Loucy (cell line): ENCODE results near the gene DCAF11.

Experiments
- H2AFZ ChIP-seq: fragments of 200-600 bp; sonication (generic); 2 replicates; pipeline ENCODE4 v1.6.0; 2016; ENCODE audit warnings: antibody characterized with exemption, mild to moderate bottlenecking, low read length, moderate library complexity
- H3F3A ChIP-seq: fragments of 200-600 bp; 2 replicates; pipeline ENCODE4 v1.6.0; 2016; ENCODE audit warnings: antibody characterized with exemption, low read depth, mild to moderate bottlenecking
- H3K27me3 ChIP-seq: fragments of 200-600 bp; sonication (generic); 2 replicates; pipeline ENCODE4 v1.6.1; 2014; ENCODE audit warnings: low read length, mild to moderate bottlenecking; ENCODE audit not compliant: insufficient read depth, poor library complexity, severe bottlenecking
- H3K36me3 ChIP-seq: fragments of 200-600 bp; sonication (generic); 2 replicates; pipeline ENCODE4 v1.6.1; 2016; ENCODE audit warnings: low read length; ENCODE audit not compliant: insufficient read depth
- H3K4me1 ChIP-seq: fragments of 200-600 bp; sonication (generic); 2 replicates; pipeline ENCODE4 v1.5.1; 2014; ENCODE audit warnings: low read length, mild to moderate bottlenecking; ENCODE audit not compliant: insufficient read depth, poor library complexity, severe bottlenecking
- H3K4me2 ChIP-seq: fragments of 200-600 bp; sonication (generic); 2 replicates; pipeline ENCODE4 v1.6.0; 2014; ENCODE audit warnings: antibody characterized with exemption, low read length, low read depth, mild to moderate bottlenecking; ENCODE audit not compliant: poor library complexity, severe bottlenecking
- H3K4me3 ChIP-seq: fragments of 200-600 bp; sonication (generic); 2 replicates; pipeline ENCODE4 v1.5.1; 2014; ENCODE audit warnings: low read length, mild to moderate bottlenecking, mixed read lengths; ENCODE audit not compliant: poor library complexity, severe bottlenecking
- H3K79me2 ChIP-seq: fragments of 200-600 bp; sonication (generic); 2 replicates; pipeline ENCODE4 v1.6.1; 2014; ENCODE audit warnings: low read length; ENCODE audit not compliant: insufficient read depth
- H3K9ac ChIP-seq: fragments of 200-600 bp; sonication (generic); 2 replicates; pipeline ENCODE4 v1.6.0; 2014; ENCODE audit warnings: mild to moderate bottlenecking, low read depth, low read length, moderate library complexity; ENCODE audit not compliant: poor library complexity, severe bottlenecking
- H3K9me2 ChIP-seq: fragments of 200-600 bp; sonication (generic); replicated peaks from 2 replicates; pipeline ENCODE4 v1.6.1; 2016; ENCODE audit warnings: low read depth, low read length, mixed read lengths
- H3K9me3 ChIP-seq: fragments of 200-600 bp; sonication (generic); 2 replicates; pipeline ENCODE4 v1.6.1; 2014; ENCODE audit warnings: mild to moderate bottlenecking, antibody characterized with exemption, low read length, low read depth; ENCODE audit not compliant: insufficient read depth
- H4K20me1 ChIP-seq: fragments of 200-600 bp; sonication (generic); 2 replicates; pipeline ENCODE4 v1.6.0; 2014; ENCODE audit warnings: antibody characterized with exemption, low read length, mild to moderate bottlenecking; ENCODE audit not compliant: insufficient read depth, poor library complexity, severe bottlenecking
- EZH2phosphoT487 ChIP-seq: fragments of 200-600 bp; IDR thresholded peaks from 2 replicates; pipeline ENCODE4 v1.6.1; 2018; ENCODE audit warnings: antibody characterized with exemption, mild to moderate bottlenecking, moderate library complexity, borderline replicate concordance
- TF ChIP-seq, protein P1 (sequence below): fragments of 200-600 bp; sonication (generic); conservative IDR thresholded peaks from 2 replicates; pipeline ENCODE4 v1.5.1; 2014; ENCODE audit warnings: mild to moderate bottlenecking, antibody characterized with exemption, low read length

The DCAF11 gene

DNA sequence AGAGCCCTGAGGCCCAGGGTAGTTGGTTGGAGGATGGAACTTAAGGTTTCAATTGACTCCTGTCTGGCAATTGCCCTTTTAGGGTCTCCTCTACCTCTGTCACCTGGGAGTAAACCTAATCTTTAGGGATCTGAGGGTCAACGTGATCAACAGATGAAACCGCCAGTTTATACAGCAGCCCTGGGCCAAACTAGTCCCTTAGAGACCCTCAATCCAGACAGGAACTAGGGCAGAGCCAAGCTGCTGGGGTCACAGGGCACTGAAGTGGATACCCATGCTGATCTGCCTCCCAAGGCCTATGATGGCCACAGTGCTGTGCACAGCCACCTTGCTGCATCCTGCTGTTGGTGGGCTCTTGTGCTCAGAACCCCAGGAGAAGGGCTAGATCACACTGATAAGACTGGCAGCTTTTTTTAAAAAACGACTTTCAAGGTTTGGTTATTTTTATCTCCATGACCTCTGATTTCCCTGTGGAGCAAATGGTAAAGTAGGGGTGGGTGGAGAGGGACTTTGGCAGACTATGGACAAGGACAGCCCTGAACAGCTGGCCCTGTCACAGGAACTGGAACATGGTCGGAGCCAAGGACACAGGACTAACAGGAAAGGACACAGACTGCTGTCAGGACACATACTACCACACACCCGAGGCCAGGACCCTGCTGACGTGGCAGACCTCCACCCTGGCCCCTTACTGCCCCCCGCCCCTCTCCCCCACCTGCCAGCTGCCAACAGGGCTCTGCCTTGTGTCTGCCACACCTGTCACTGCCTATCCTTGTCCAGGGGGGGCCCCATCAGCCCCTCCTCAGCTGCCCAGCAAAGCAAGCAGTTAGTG is 16.4 kb downstream of the DCAF11 start:
- H3K27me3 ChIP-seq = no peaks in the 10 kb centered on the region
- H3K4me1 ChIP-seq = peaks cover 22% of the 10 kb centered on the region
- H2AFZ ChIP-seq = no peak overlapping the region
- H3K4me2 ChIP-seq = peak overlapping the region; percentile 12
- H4K20me1 ChIP-seq = no peaks in the 10 kb centered on the region
- H3K9me3 ChIP-seq = no peaks in the 10 kb centered on the region
- H3K4me3 ChIP-seq = no peak overlapping the region
- peak overlapping the region; percentile 17 for H3K9ac ChIP-seq
- no peaks in the 10 kb centered on the region for H3K9me2 ChIP-seq
- TF ChIP-seq, protein P1, sequence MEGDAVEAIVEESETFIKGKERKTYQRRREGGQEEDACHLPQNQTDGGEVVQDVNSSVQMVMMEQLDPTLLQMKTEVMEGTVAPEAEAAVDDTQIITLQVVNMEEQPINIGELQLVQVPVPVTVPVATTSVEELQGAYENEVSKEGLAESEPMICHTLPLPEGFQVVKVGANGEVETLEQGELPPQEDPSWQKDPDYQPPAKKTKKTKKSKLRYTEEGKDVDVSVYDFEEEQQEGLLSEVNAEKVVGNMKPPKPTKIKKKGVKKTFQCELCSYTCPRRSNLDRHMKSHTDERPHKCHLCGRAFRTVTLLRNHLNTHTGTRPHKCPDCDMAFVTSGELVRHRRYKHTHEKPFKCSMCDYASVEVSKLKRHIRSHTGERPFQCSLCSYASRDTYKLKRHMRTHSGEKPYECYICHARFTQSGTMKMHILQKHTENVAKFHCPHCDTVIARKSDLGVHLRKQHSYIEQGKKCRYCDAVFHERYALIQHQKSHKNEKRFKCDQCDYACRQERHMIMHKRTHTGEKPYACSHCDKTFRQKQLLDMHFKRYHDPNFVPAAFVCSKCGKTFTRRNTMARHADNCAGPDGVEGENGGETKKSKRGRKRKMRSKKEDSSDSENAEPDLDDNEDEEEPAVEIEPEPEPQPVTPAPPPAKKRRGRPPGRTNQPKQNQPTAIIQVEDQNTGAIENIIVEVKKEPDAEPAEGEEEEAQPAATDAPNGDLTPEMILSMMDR = no peak
- no peak for TF ChIP-seq EZH2phosphoT487
- no peaks in the 10 kb centered on the region for H3K36me3 ChIP-seq
- no peaks in the 10 kb centered on the region for H3F3A ChIP-seq
- H3K79me2 ChIP-seq = no peaks in the 10 kb centered on the region

DNA sequence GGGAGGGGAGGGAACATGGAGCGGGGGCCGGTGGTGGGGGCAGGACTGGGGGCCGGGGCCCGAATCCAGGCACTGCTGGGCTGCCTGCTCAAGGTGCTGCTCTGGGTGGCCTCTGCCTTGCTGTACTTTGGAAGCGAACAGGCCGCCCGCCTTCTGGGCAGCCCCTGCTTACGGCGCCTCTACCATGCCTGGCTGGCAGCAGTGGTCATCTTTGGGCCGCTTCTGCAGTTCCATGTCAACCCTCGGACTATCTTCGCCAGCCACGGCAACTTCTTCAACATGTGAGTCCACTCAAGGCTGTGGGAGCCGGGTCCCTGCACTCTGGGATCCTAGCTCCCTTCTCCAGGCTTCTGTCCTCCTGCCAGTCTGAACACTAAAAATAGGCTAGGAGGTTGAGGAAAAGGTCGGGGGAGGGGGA is 17.0 kb downstream of the DCAF11 start:
- Histone ChIP-seq H3K4me2 (no peak overlapping the region), H3K4me3 (no peak overlapping the region), H3F3A (no peaks in the 10 kb centered on the region), H3K27me3 (no peaks in the 10 kb centered on the region), H3K79me2 (peaks cover 6% of the 10 kb centered on the region), H3K4me1 (peaks cover 27% of the 10 kb centered on the region), H3K36me3 (no peaks in the 10 kb centered on the region), H3K9me2 (no peaks in the 10 kb centered on the region), H2AFZ (no peak overlapping the region), H3K9ac (no peak overlapping the region), H4K20me1 (peaks cover 3% of the 10 kb centered on the region), H3K9me3 (no peaks in the 10 kb centered on the region)
- TF ChIP-seq, protein P1 = no peak
- no peak for TF ChIP-seq EZH2phosphoT487

DNA sequence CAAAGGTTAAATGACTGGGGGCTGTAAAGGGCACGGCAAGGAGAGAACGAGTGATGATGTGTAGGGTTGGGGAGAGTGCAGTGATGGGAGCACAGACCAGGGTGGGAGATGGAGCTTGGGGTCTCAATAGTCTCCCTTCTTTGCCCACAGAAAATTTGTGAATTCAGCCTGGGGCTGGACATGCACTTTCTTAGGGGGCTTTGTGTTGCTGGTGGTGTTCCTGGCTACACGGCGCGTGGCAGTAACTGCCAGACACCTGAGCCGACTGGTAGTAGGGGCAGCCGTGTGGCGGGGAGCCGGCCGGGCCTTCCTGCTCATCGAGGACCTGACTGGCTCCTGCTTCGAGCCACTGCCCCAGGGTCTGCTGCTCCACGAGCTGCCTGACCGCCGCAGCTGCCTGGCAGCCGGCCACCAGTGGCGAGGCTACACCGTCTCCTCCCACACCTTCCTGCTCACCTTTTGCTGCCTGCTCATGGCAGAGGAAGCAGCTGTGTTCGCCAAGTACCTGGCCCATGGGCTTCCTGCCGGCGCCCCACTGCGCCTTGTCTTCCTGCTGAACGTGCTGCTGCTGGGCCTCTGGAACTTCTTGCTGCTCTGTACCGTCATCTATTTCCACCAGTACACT is 17.6 kb downstream of the DCAF11 start:
- H3K4me2 ChIP-seq = no peak overlapping the region
- H3K36me3 ChIP-seq = no peaks in the 10 kb centered on the region
- peaks cover 4% of the 10 kb centered on the region for H4K20me1 ChIP-seq
- H3K79me2 ChIP-seq = peaks cover 12% of the 10 kb centered on the region
- H3F3A ChIP-seq = no peaks in the 10 kb centered on the region
- H3K9me3 ChIP-seq = no peaks in the 10 kb centered on the region
- H2AFZ ChIP-seq = no peak overlapping the region
- no peaks in the 10 kb centered on the region for H3K9me2 ChIP-seq
- H3K9ac ChIP-seq = no peak overlapping the region
- TF ChIP-seq, protein P1 = no peak
- no peak for TF ChIP-seq EZH2phosphoT487
- no peak overlapping the region for H3K4me3 ChIP-seq
- H3K27me3 ChIP-seq = no peaks in the 10 kb centered on the region
- H3K4me1 ChIP-seq = peaks cover 33% of the 10 kb centered on the region
